Left renal cortex interstitium (tissue), 4 donors: ENCODE measurements around the gene CLCF1. TPM values are rescaled to one million over a fixed set of nuclear protein-coding genes. Genes with fewer than 3 reads are reported as not detected.

ENCODE experiments used
- DNase-seq, 4 donors: peaks; one replicate each; pipeline ENCODE4 v3.0.0-alpha.2; 2013; ENCODE audit warnings: low read depth in 4 of 4, low spot score in 2 of 4, missing footprints in 1 of 4
- polyA plus RNA-seq, 4 donors: library from polyadenylated mRNA; unstranded; fragments of 120-200 nt; gene quantifications; one replicate each; pipeline ENCODE4 v1.2.1, GENCODE V29; 2013; ENCODE audit not compliant: insufficient read length in 4 of 4

CLCF1 gene
- polyA plus RNA-seq, 4 donors: 4.9 to 9.2 (median 5.8) TPM

DNA sequence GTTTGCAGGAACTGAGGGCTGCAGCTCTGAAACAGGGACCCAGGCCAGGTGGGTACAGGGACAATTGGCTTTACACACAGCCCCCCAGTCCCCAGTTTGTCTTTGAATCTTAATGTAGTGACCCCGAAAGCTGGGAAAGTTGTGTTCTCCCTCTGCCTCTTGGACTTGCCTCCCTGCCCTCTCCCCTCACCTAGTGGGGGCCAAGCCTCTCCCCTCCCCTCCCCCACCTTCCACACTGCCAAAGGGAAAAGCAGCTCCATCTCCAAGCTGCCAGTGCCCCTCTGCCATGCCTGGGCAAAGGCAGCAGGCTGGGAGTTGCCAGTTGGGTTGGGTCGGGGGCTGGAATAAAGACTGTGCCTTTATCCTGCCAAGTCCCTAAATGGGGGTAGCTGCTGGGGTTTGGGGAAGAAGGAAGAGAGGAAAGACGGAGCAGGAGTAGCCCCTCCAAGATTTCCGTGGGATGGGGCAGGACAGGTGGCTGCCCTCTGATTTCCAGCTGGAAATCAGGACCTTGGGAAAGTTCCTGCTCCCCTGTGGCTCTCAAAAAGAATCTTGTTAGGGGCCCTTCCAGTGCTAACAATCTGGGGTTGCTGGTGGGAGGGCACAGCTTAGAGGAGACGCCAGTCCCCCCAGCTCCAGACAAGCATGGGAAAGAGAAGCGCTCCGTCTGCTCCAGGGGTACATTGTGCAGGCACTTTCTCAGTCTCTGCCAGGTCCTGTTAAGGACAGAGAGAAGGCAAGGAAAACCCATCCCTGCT, 2.8 kb upstream of the CLCF1 start:
- no peak for DNase-seq

DNA sequence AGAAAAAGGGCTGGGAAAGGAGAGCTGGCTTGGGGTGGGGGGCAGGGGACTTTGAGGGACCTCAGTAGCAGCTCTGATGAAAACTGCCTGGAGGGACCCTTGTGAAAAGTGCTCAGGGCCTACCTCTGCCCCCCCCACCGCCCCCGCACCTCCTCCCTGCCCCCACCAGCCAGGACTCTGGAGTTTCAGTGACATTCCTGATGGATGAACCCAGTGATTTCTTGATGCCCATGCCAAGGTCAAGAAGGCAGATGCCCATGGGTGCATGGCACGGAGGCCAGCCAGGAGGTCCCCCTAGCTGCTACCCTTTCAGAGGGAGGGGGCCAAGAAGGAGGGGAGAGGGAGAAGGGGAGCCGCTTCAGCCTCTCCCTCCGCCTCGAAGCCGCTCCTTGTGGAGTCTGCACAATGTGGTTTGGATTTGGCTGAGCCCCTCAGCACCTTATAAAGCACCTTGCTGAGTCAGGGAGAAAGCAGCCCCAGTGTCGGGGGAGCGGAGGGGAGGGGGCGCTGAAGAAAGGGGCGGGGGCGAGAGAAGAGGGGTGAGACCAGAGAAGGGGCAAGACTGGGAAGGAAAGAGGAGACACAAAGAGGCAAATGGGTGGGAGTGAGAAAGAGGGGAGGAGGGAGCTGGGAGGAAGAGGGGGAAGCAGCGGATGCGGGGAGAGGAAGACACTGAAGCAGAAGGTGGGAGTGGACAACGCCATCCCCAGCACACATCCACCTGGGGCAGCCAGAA, 2.1 kb upstream of the CLCF1 start:
- no peak for DNase-seq

DNA sequence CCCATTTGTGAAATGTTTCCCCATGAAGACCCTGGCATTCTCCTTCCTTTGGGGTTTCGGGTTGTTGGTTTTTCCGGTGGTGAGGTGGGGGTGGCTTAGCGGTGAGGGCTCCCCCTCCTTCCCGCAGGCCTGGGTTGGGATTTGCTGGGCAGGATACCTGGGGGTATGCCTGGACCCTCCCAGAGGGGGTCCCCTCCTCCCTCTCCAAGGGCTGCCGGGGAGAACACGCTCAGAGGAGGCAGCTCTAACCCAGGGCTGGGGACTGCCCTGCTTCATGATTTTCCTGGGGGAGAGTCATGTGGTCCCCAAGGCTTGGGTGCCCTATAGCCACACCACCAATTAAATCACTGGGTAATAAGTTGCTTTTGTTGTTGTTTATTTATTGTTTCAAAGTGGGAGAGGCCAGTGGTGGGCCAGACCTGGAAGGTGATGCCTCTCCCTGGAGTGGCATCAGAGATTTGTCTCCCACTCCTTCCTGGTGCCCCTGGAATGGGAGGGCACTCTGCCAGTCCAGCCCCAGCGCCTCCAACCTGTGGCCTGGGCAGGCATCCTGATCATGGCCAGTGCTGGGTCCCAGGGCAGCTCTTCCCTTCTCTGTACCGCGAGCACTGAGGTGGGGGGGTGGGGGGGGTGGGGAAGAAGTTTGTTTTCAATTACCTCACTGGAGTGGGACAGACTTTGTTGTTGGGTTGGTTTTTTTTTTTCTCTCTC, 1.3 kb upstream of the CLCF1 start:
- DNase-seq: no peak

DNA sequence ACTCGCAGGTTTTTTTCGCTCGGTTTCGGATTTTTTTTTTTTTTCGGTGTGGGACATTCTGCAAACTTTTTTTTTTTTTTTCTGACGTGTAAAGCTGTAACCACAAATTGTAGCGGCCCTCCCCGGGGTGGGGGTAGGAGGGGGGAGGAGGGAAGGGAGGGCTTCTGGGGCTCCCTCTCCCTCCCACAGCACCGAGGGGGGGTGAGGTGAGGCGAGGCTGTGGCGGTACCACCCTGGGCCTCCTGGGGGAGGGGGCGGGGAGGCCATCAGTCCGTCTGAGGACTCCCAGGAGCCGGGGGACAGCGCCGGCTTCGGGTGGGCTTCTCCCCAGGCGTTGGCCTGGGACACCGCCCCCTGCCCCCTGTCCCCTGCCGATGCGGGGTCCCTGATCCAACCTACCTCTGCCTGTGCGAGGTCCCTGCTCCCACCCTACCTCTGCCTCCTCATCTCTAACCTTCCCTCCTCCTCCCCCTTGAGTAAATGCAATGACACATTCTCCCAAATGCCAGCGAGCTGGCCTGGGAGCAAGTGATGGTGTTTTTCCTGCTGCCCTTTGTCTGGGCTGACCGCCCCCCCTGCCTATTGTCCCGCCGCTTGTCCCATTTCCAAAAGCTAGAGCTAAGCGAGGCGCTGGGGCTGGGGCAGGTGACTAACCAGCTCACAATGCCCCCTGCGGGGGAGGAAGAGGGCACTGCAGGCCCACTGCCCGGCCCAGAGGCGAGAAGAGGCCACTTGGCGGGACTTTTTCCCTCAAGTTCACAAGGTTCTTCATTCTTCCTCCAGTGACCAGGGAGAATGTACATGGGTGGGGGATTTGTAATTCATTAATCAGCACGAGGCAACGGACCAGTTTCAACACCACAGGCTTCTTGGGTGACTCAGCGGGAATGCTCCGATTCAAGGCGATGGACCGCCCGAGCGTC, 511 bp upstream of the CLCF1 start:
- DNase-seq: peak in 2 of 4 donors; percentile 61 to 67

DNA sequence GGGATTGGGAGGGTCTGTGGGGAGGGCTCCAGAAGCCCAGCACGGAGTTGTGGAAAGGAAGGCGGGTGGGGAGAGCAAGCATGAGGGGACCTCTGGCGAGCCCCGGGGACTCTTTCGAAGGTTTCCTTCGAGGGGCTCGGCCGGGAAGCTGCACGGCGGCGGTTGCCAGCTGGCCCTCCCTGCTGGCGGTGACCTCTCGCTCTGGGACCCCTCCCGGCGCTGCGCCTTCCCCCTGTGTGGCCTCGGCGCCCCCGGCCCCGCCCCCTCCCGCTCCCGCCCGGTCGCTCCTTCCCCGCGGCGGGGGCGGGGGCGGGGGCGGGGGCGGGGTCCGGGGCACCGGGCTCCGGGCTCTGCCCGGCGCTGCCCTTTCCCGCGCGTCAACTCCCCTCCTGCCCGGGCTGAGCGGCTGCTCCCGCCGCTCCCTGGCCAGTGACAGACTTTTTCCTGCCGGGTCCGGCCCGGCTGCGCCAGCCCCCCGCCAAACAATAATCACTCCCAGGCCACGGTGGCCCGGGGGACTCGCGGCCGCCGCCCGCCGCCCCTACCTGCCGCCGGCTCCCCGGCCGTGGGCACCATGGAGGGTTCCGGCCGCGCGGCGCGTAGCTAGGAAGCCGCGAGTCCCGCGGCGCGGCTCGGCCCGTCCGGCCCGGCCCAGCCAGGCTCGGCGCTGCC, 941 bp downstream of the CLCF1 start:
- no peak for DNase-seq

DNA sequence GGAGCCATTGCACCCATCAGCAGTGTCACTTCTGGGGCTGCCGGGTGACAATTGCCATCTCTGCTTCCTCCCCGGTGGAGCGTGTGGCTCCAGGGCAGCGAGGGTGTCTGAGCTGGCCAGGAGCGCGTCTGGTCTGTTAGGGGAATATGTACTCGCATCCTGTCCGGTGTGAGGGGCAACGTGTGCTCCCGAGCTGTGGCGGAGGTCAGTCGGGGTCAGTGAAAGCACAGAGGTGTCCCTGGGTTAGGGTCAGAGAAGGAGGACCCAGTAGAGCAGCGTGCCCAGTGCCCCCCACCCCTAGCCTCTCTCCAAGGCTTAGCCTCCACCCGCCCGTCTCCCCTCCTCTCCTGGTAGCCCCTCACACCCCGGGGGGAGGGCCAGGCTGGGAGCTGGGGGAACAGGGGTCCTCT, 1.5 kb downstream of the CLCF1 start:
- DNase-seq: no peak

DNA sequence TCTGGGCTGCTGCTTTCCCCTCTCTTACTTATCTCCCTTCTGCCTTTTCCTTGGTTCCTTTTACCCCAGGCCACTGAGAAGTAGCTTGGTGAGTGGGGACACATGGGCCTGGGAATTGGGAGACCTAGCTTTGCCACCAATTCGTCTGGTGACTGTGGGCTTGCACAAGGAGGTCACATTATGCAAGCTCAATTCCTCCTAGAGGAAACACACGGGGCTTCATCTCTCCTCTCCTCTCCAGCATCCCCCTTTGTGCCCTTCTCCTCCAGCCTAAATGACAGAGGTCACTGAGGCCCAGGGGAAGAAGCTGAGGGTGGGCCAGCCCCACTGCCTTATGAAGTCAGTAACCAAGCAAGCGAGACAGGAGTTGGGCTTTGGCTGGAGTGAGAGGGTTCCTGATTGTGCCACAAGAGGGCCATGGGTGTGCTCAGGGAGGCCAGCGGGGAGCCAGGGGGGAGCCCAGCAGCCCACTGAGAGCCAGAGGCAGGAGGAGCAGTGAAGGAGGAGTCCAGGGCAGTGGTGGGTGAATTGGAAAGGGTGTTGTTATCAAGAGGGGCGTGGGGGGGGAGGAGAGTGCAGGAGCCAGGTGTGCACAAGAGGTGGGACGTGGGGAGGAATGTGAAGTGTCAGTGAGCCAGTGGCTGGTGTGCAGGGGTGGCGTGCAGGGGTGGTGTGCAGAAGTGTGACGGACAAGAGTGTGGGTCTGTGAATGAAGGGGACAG, 2.0 kb downstream of the CLCF1 start:
- no peak for DNase-seq

DNA sequence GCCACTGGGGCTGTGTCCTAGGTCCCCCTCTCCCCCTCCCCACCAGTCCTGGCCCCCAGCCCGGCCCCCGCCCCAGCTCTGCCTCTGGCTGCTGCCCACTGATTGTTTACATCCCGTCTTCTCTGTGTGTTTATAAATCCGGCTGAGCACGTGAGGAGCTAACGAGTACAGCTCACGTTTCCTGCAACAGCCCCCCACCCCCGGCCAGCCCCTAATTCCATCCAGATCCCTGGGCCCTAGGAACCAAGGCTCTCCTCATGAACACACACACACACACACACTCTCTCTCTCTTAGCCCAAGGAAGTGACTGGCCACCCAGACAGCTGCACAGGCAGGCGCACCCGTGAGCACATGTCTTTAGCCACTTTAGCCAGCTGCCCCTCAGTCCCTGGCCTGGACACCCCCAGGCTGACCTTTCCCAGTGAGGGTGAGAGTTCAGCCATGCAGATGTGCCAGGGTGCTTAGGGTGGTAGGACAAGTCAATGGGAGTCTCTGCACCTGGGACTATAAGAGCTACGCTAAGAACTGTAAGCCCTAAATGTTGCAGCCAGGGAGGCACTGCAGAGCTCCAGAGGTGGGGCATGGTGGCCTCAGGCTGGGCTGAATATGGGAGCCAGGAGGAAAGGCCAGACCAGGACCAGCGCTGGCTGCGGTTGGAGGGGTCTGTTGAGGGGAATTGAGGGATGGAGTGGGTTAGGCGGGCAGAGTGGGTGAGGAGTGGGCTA, 2.9 kb downstream of the CLCF1 start:
- no peak for DNase-seq

DNA sequence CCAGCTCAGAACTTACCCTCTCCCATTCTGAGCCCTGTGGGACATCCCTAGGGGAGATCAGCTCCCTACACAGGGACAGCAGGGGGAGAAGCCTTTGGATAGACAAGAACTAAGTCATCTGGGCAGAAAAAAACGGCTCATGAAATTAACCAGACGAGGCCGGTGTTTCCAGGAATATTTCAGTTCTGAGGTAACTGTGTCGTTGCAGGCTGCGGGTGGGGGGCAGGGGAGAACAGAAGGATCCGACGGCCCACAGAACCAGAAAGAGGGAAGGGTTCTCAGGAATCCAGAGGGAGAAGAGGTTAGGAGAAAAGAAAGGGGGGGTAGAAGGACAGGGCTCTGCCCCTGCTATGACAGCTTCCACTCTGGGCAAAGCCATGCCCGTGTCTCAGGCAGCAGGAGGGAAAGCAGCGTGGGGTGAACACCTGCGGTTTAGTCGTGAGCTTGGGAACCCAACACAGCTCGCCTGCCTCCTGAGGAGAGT, 3.6 kb downstream of the CLCF1 start:
- DNase-seq: no peak

DNA sequence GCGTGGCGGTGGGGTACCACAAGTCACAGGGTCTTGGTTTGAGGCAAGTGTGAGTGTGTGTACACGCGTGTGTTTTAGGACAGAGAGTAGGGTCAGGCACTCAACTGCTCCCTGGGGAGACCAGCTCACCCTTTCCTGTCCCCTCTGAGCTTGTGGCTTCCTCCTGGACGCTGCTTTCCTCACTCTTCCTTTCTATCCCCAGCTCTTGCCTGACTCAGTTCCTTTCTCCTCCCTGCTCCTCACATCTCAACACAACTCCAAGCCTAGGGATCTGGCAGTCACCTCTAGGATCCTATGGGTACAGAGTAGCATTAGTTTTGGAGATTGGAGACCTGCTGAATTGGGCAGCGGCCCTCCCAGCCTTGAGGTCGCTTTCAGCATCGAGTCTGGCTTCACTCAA, 4.1 kb downstream of the CLCF1 start:
- no peak for DNase-seq

DNA sequence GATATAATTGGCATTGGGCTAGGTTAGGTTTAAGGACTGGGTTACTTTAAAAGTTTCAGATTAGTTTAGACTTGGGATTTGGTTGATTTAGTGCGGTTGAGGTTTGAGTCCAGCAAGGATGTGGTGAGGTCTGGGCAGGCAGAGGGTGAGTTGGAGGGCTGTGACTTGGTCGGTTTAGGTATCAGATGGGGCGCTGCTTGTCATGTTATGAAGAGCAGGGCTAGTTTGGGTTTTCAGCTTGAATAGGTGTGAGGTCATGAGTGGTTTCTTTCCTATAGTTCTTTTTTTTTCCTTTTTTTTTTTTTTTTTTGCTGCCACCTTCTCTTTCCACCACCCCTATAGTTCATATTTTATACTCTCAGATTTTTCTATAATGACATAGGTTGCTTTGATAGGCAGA, 4.8 kb downstream of the CLCF1 start:
- no peak for DNase-seq

DNA sequence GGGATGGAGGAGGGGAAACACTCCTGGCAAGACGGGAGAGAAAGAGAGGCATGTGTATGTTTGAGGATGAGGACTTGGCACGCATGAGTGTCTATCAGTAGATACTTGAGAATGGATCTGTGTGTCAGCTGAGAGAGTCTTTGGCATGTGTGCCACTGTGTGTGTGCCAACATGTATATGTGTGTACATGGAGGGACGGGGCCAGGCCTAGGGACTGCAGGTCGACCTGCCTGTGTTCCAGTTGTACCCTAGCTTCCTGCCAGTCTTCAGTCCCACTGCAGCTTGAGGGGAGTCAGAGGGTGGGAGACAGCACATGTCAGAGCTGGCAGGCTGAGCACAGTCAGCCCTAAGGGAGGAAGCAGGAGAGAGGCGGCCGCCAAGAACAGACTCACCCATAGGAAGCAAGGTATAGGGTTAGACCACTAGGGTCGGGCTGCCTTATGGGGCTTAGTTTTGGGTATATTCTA, 5.6 kb downstream of the CLCF1 start:
- DNase-seq: no peak

DNA sequence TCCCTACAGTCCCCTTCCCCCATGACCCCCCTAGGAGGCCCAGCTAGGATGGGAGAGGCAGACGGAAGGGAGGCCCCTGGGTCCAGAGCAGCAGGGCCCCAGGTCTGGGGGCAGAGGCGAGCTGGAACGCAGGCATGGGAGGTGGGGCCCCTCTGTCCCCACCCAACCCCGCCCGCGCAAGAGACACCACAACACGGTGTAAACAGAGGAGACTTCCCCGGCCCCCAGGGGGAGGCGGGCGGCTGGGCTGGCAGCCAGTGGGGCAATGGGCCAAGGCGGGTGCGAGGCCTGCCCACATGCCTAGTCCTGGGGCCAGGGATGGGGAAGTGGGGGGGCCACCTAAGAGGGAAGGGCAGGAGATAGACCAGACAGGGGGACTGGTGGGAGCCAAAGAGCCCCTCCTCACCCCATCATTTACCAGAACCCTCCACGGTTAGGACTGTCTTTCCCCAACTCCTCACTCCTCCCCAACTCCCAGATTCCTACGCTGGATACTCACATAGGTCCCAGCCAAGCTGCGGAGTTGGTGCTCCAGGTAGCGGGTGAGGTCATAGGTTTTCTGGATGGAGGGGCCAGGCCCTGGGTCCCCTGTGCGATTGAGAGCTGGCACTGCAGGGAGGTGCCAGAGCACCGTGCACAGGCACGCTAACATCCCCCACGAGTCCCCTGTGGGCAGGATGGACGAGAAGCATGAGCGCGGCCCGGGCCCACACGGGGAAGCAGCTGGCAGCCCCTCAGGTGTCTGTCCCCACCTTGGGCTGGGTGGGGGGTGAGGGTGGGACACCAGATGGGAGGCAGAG, 6.2 kb downstream of the CLCF1 start:
- DNase-seq: no peak

DNA sequence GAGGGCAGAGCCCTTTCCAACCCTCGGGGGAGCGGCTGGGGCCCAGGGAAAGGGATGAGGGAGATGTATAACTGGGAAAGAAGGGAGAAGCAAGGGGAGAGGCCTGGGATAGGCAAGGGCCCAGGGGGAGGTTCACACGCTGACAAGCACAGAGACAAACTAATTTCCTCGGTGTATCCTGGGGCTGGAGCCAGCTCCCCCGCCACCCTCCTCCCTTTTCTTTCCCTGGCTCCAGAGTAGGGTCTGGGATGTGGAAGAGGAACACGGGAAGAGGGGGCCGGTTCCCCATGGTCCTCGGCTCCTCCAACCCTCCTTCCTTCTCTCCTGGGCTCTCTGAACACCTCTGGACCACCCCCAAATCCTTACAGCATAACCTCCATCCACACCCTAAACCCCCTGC, 6.9 kb downstream of the CLCF1 start:
- no peak for DNase-seq

DNA sequence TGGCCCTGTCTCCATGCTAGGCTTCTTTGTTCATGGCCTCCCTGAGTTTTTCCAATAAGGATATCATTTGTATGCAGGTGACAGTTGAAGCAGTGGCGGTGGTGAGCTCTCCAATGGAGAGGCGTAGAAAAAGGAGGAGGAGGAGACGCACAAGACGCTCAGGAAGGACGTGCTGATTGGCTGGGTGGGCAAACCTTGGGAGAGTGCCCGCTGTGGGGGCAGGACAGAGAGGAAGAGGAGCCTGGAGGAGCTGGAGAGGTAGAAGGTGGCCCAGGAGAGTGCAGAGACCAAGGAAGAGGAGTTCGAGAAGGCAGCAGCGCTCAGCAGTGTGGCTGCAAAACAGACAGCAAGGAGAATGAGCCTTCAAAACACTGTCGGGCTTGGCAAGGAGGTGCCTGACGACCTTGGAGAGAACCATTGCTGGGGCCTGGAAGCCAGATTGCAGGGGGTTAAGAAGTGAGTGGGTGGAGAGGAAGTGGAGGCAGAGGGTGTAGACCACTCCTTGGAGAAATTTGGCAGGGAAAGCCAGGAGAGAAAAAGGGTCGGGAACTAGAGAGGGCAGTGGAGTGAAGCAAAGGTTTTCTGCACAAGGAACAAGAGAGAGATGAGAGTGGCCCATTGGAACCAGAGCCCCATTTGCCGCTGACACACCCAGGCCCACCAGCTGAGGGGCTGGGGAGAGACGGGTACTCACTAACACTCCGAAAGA, 7.5 kb downstream of the CLCF1 start:
- DNase-seq: no peak

DNA sequence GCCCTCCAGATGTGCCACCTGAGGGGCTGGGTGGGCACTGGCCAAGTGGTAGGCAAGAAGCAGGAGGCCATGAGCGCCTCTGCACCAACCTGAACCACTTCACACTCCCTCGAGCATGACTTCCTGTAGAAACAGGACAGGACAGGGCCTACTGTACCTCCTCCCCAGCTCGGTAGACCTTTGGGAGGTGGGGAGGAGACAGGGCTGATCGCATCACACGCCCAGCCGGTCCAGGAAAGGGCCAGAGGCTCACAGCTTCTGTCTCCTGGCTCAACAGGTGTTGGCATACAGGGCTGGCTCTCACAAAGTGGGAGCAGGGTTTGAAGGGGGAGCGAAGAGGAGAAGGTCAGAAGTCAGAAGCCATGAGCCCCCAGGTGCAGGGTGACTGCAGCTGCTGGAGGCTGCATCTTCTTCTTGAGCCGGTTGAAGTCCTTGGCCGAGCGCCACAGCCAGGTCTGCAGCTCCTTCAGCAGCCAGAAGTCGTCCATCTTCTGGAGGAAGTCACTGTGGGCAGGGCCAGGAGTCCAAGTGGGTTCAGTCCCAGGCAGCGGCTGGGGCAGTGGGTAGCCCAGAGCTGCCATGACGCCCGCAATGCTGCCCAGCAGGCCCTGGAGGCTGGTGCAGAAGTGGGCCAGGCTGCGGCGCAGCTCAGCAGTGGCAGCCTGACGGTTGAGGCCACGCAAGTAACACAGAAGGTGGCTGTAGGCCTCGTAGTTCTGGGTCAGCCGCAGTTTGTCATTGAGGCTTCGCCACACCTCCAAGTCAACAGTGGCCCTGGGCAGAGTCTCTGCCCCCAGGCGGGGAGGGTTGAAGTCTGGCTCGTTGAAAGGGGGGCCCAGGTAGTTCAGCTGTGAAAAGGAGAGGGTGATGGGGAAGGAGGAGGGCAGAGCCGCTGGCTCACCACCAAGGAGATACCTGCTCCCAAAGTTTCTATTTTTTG, 8.3 kb downstream of the CLCF1 start:
- no peak for DNase-seq
